ENCODE measurements around the gene KCNG2.

- TF ChIP-seq POLR2A (IDR thresholded peaks at IDR 0.05; ENCODE audit: low read depth, low read length) (no peak), ZNF274 (IDR thresholded peaks at IDR 0.05; ENCODE audit: insufficient read depth, insufficient read length) (no peak), ZNF622 (IDR thresholded peaks at IDR 0.05) (no peak), ELK1 (IDR thresholded peaks at IDR 0.05; ENCODE audit: low read depth, low read length) (no peak), SIN3A (IDR thresholded peaks at IDR 0.05; ENCODE audit: low read depth, low read length) (no peak), ZBTB33 (IDR thresholded peaks at IDR 0.05) (no peak), HCFC1 (IDR thresholded peaks at IDR 0.05; ENCODE audit: low read length) (no peak)
- TF ChIP-seq, protein P1, sequence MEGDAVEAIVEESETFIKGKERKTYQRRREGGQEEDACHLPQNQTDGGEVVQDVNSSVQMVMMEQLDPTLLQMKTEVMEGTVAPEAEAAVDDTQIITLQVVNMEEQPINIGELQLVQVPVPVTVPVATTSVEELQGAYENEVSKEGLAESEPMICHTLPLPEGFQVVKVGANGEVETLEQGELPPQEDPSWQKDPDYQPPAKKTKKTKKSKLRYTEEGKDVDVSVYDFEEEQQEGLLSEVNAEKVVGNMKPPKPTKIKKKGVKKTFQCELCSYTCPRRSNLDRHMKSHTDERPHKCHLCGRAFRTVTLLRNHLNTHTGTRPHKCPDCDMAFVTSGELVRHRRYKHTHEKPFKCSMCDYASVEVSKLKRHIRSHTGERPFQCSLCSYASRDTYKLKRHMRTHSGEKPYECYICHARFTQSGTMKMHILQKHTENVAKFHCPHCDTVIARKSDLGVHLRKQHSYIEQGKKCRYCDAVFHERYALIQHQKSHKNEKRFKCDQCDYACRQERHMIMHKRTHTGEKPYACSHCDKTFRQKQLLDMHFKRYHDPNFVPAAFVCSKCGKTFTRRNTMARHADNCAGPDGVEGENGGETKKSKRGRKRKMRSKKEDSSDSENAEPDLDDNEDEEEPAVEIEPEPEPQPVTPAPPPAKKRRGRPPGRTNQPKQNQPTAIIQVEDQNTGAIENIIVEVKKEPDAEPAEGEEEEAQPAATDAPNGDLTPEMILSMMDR (IDR thresholded peaks at IDR 0.05 in 2 of 3, conservative IDR thresholded peaks at IDR 0.05 in 1 of 3; ENCODE audit: control insufficient read depth in 2 of 3, extremely low read depth in 1 of 3, insufficient read depth in 1 of 3, low read depth in 3 of 3, low read length in 3 of 3), result no peak
These were observed 92.9 kb downstream of the KCNG2 start for GRCh38 chr18:79890674-79891073.

Measured in GM12878 (cell line).